ENCODE data around the gene TEX13B.
"Not testable (repeated sequence)": the region's sequence is repeated elsewhere in the genome, so short reads cannot be mapped to it uniquely, and the experiment has no call there.

Gene TEX13B, protein sequence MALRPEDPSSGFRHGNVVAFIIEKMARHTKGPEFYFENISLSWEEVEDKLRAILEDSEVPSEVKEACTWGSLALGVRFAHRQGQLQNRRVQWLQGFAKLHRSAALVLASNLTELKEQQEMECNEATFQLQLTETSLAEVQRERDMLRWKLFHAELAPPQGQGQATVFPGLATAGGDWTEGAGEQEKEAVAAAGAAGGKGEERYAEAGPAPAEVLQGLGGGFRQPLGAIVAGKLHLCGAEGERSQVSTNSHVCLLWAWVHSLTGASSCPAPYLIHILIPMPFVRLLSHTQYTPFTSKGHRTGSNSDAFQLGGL

DNA sequence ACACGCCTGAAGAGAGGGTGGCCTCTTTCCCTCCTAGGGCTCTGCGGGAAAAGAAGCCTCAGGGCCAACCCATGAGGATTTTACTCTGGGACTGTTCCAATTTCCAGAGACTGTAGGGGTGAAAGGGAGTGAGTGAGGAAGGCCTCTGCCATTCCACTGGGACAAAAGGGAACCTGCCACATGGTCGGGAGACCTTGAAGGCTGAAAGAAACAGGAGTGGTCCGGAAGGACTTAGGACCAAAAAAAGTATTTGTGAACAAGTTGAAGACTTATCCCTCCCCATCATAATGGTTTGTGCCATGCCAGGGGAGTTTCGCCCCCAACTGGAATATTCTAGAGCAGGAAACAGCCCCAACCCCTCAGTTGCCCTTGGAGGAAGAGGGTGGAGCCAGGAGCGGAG, at the start of gene TEX13B:
Gene TEX13B, minus strand, starts transcription at position 15 of the 400 bp plus-strand sequence. CDS start 243 bp downstream, outside the sequence.
- no peak for DNase-seq (ENCODE audit: low read depth)

DNA sequence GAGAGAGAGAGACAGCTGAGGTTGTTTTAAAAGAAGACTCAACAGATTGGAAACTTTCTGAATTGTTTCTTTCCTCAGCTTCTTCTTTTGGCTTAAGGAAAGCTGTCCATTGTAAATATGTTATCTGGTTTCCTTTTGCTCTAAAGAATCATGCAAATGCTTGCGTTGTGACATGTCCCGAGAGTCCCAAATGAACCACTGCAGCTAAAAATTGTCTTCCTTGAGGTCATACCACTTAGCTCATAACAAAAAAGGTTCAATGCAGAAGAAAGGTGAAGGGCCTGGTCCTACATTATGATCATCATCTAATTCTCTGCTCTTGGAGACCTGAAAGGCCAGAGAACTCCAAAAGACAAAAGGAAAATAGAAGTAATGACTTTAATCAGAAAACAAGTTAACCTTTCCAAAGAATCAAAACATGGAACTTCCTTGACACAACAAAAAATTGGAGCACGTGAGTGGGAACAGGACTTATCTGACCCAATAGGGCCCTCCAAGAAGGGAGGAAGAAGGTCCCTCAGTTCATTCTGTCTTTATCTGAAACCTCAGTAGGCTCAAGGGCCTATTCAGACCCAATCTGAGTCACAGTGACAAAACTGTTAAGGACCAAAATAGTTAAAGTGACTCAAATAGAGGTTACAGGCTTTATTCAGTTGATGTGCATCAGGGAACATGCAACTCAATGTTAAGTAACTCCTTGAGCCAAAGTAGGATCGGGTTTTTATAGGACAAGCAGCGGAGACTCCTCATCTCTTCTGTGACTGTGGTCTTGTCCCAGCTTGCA, 48.0 kb upstream of the TEX13B start:
- DNase-seq (ENCODE audit: low read depth), result no peak

DNA sequence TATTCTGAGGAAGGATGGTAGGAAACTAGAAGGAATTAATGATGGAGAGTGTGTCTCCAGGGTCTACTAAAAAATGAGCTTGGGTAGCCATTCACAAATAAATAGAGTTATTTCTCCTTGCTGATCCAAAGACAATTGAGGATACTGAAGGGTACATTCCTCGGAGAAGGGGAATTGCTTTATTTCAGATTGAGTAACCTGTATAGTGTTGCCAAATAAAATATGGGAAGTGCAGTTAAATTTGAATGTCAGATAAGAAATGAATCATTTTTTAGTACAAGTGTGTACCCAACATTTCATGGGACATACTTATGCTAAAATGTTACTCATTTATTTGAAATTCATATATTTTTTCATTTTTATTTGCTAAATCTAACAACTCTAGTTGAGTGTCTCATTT, 46.7 kb upstream of the TEX13B start:
- no peak for DNase-seq (ENCODE audit: low read depth)

DNA sequence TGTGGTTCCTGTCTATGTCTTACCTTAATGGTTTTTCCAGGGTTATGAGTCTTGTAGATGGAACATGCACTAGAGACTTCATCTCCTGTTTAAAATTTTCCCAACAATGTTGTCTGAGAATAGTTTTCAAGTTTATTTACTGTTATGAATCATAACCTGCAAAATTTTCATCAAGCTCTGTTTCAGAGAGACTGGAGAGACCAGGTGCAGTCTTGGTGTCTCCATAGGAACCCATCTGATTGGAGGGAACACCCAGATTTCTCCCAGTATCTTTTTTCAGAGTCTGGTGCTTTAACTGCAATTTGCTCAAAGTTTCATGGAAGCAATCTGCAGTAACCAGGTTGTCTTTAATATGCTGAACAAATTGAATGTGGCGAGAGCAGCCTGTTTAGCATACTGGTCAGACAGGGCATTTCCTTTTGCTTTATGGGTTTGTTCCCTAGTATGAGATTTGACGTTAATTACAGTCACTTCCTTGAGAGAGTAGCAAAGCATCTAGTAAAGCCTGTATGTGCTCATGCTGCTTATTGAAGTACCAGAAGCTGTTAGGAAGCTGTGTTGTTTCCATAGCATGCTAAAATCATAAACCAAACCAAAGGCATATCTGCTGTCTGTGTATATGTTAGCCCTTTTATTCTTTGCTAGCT, 43.9 kb upstream of the TEX13B start:
- no peak for DNase-seq (ENCODE audit: low read depth)

DNA sequence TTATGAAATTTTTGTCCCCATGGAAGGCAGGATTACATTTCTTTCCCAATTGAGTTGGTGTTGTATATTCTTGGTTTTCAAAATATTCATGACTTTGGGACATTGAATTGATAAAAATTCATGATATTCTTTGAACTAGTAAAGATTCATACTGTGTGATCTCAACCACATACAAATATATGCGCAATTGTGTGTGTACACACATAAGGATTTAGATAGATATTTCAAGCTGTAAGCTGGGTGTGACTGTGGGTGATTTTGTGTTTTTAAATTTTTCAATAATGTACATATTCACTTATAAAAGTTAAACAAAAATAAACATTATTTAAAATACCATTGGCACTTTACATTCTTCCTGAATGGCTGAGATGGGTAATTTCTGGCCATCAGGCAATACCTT, 43.2 kb upstream of the TEX13B start:
- DNase-seq (ENCODE audit: low read depth), result no peak

DNA sequence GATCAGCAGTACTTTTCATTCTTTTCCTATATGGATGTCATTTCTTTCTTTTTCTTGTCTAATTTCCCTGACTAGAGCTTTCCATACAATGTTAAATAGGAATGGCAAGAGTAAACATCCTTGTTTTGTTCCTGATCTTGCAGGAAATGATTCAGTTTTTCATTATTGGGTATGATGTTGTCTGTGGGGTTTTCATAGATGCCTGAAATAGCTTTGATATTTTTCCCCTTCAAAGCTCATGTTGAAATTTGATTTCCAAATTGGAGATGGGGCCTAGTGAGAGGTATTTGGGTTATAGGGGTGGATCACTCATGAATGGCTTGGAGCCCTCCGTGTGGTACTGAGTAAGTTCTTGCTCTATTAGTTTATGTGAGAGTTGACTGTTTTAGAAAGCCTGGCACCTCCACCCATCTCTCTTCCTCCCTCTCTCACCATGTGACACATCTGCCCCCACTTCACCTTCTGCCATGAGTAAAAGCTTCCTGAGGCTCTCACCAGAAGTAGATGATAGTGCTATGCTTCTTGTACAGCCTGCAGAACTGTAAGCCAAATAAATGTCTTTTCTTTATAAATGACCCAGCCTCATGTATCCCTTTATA, 40.4 kb upstream of the TEX13B start:
- DNase-seq (ENCODE audit: low read depth), result no peak

DNA sequence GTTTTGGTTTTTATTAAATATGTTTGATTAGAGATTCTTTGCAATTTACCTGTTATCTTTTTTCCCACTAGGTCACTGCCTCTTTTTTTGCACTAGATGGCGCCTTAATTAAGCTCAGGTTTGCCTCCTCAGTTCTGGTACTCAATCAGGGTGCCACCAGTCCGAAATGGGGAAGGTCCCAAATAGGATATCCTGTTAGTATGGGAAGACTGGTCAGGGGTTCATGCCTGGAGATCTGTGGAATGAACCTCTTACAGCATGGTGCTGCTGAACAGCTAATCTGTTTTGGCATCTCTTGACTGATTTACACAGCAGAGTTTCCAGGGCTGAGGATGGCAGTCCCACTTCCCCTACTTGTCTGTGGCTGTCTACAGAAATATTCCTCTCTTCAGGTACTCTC, 38.5 kb upstream of the TEX13B start:
- no peak for DNase-seq (ENCODE audit: low read depth)

DNA sequence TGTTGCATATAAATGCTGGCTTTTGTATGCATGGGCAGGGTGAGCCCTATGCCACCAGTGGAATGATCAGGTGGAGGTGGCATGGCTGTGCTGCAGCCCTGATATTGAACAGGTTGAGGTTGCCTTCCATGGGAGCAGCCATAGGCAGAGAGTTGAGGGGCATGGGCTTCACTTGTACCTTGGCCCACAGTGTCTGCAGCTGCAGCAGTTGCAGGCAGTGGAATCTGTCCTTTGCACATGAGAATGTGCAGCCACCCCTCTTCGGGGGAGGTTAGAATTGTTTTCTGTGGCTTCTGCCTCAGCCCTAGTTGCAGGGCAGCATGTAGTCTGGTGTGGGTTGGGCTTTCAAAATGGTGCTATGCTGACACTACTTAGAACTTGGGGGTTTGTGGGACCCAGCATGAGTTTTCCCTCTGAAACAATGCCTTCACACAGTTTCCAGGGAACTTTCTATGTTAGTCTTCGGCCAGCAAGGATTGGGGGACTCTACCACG, 37.3 kb upstream of the TEX13B start:
- DNase-seq (ENCODE audit: low read depth), result no peak

DNA sequence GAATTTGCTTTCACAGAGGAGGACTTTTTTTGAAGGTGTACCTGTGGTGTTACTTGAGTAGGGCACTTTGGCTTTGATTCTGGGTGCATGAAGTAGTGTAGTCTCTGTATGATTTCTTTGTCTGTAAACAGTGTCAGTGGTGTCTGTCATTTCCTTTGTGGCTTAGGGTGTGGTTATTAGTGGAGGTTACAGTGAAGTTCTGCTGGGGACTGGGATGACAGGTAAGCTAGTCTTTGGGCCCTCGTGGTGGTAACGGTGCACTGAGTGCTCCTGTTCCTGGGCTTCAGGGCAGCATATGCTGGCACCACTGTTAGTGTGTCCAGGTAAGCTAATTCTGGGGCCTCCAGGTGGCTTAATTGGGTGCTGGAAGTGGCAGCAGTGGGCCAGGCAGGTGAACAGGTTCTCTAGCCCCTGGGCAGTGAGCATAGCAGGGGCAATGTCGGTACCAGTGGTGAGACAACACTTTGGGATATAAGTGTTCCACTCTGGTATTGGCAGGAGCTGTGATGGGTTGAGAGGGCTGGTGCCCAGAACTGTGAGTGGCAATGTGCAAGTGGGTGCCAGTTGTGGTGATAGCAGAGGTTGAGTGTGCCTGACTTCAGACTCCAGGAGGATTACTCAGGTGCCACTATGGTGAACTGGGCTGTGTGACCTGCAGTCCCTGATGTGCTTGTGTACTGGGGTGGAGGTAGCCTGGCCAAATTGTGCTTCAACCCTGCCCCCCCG, 36.6 kb upstream of the TEX13B start:
- DNase-seq (ENCODE audit: low read depth), result no peak

DNA sequence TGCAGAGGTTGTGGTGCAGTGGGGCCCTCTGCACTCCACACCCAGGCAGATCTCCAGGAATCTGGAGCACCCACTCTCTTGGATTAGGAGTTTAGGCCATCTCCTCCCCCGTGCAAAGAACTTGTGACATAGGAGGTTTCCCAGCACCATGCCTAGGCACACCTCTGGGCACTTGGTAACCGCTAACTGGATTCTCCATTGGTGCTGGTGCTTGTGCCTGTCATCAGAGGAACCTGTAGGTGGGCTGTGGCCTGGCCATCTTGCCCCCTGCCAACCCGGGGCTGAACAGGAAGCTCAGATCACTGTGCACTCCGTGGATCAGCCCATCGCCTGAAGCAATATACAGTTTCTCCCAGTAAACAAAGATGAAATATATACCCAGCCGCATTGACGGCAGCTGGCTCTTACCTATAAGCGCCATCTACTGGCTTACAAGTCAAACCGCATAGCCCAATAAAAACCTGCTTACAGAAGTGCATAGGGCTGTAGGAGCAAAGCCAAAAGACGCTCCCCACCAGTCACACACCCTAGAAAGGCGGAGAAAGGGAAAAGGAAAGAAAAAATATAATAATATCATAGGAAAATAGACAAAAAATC, 19.1 kb upstream of the TEX13B start:
- DNase-seq (ENCODE audit: low read depth), result no peak

DNA sequence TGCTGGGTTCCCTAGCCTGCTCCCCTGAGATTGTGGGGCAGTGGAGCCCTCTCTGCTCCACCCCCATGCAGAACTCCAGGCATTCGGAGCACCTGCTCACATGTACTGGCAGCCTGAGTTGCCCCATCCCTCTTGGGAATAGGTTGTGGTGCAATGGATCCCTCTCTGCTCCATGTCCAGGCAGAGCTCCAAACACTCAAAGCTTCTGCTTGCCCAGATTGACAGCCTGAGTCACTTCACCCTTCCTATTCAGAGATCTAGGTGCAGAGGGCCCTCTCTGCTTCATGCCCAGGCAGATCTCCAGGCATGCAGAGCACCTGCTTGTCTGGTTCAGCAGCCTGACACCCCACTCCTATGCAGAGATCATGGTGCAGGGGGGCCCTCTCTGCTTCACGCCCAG, 18.6 kb upstream of the TEX13B start:
- DNase-seq (ENCODE audit: low read depth), result no peak

DNA sequence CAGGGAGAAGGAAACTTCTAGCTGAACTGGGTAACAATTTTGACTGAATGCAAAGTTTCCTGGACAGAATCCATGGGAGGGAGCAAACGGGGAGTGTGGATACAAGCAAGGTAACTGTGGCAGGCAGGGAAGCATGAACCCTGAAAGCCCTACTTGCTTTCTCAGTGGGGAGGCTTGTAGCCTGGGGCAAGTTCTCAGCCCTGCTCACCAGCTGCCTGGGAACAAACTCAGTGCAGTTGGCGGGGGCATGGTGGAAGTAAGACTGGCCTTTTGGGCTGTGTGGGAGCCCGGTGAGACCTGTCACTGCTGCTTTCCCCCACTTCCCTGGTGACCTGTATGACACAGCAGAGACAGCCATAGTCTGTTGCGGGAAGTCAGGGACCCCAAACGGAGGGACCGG, 14.0 kb upstream of the TEX13B start:
- DNase-seq (ENCODE audit: low read depth), result no peak

DNA sequence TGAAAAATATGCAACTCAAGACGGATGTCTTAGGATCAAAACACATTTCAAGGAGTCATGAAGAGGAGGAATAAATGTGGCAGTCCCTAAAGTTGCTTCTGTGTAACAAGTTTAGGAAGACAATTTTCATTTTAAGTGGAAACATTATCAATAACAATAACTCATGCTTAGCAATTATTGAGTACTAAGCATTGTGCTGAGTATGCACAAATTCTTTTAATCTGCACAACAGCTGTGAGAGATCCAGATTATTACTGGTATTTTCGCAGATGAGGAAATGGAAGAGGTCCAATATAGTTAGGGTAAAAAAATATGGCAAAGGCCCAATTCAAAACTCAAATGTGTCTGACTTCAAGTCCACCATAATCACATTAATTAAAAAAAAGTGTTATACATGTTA, 2.9 kb upstream of the TEX13B start:
- no peak for DNase-seq (ENCODE audit: low read depth)

DNA sequence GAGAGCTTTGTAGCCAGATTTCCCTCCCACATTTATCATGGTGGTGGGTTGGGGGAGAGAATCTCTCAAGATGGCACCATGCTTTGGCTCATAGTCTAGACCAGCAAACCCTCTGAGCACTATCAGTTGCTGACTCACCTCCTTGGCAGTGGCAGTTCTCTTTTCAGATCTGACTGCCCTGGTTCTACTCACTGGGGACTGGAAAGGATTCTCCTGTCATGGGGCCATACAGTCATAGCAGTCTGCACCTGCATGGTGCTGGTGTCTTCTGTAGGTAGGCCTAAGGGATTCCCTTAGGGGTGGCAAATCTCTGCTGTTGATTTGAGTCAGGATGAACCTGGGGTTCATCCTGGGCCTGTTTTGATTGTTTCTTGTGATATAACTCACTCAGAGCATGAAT, 2.6 kb downstream of the TEX13B start:
- no peak for DNase-seq (ENCODE audit: low read depth)

DNA sequence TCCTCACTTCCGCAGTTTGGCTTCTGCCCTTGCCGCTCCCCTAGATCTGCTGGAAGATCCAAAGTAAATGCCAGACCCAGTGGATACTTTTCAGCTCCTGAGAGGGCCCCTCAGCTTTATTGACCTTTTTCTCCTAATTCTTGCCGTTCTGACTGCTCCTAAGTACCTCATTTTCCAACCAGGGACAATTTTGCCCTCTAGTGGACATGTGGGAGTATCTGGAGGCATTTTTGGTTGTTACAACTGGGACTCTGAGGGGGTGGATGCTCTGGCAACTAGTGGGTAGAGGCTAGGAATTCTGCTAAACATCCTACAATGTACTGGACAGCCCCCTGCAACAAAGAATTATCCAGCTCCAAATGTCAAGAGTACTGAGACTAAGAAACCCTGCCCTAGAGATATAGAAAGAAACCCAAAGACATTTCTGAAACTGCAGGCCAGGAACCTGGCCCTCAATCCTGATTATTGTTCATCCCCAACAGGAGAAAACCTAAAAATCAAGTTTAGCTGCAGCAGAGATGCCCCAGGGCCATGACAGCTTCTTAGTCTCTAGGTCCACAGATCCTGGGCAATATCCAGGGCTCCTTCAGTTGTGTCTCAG, 3.4 kb downstream of the TEX13B start:
- peak; percentile 8 for DNase-seq (ENCODE audit: low read depth)

DNA sequence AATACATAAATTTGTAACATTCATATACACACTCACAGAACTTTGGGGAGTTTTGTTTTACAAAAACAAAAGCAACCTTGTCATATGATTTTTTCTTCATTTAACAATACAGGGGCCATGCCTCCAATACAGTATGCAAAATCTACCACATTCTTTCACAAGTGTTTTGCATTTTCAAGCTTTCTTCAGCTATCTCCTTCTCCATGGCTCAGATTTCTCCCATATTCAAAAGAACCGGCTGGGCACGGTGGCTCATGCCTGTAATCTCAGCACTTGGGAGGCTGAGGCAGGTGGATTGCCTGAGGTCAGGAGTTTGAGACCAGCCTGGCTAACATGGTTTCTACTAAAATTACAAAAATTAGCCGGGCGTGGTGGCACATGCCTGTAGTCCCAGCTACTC, 4.1 kb downstream of the TEX13B start:
- no peak for DNase-seq (ENCODE audit: low read depth)

DNA sequence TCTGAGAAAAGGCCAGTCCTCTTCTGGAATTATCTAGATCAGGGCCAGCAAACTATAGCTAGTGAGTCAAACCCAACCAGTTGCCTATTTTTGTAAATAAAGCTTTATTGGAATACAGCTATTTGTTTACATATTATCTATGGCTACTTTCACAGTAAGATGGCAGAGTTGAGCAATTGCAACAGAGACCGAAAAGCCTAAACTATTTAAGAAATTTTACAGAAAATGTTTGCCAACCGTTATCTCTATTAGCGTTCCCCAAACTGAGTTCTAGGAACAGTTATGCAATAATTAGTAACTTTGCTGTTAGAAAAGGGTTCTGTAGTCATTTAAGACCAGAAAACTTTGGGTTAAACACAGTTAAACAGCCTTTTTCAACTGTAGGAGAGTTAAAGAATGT, 10.5 kb downstream of the TEX13B start:
- no peak for DNase-seq (ENCODE audit: low read depth)

DNA sequence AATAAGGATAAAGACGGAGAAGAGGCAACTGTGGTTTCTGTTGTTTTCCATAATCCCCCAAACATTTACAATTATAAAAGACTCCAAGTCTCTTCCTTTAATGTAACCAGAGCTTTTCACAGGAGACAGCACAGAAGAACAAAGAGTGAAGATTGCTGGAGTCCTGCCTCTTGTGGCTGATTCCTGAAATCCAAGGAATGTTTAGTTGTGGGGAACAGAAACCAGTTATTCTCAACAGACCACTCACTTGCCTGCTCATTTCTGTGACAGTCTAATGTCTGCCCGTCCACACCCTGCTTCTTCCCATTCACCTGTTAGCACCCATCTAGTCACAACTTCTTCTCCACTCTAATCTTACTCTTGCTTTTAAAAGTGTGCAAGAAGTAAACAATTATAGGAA, 12.1 kb downstream of the TEX13B start:
- no peak for DNase-seq (ENCODE audit: low read depth)

DNA sequence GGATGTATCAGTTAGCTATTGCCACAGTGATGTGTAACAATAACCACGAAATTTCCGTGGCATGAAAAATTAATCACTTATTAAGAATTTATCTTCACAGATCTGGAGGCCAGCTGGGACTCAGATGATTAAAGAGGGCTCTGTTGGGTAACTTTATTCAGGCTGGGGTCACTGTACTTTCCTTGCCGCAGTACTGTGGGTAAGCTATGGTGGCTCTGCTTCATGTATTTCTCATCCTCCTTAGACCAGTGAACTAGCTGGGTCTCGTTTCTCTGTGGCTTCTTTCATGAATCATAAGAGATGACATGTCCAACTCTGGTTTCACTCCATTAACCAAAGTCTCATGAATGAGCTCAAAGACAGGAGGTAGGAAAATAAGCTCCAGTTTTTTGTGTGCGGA, 13.5 kb downstream of the TEX13B start:
- no peak for DNase-seq (ENCODE audit: low read depth)

DNA sequence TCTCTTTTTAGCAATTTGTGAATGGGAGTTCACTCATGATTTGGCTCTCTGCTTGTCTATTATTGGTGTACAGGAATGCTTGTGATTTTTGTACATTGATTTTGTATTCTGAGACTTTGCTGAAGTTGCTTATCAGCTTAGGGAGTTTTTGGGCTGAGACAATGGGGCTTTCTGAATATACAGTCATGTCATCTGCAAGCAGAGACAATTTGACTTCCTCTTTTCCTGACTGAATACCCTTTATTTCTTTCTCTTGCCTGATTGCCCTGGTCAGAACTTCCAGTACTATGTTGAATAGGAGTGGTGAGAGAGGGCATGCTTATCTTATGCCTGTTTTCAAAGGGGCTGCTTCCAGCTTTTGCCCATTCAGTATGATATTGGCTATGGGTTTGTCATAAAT, 26.8 kb downstream of the TEX13B start:
- not testable (repeated sequence) for DNase-seq (ENCODE audit: low read depth)

DNA sequence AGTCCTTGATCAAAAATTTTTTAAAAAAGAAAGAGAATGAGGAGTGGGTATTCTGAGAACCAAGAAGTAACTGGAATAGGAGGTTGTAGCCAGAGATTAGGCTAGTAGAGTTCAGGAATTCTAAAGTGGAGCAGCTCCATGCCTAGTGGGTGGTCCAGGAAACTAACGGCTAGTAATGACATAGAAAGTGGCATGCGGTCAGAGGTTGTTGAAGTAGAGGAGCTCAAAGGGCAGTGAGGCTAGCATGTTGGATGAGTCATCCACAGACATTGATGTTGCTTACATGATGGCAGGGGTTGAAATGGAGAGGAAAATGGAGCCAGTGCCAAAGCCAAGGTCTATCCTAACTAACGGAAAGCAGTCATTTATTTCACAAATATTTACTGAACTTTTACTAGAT, 42.1 kb downstream of the TEX13B start:
- DNase-seq (ENCODE audit: low read depth), result no peak

Measured in stromal cell of bone marrow (primary cell).